SK-N-SH (cell line): ENCODE measurements around the gene PUS1. TPM values are rescaled to one million over a fixed set of nuclear protein-coding genes. Genes with fewer than 3 reads are reported as not detected.

Experiments
- CTCF ChIA-PET: fragments of 300-600, 350-600 bp; formaldehyde crosslinking; extraction: SDS; loops from one replicate; lab custom pipeline; 2021; lab: Yijun Ruan, JAX
- POLR2A ChIA-PET: fragments of 350-600 bp; sonication (Branson Sonifier 250); formaldehyde crosslinking; extraction: SDS; loops from one replicate; lab custom pipeline; 2020; ENCODE audit warnings: antibody characterized with exemption, inconsistent platforms; lab: Yijun Ruan, JAX
- DNase-seq: peaks from one replicate; pipeline ENCODE4 v3.0.0; 2012
- H2AFZ ChIP-seq: fragments of 200-600 bp; sonication (generic); 2 replicates; pipeline ENCODE4 v1.8.1; 2016; ENCODE audit warnings: antibody characterized with exemption, mild to moderate bottlenecking, low read depth
- H3F3A ChIP-seq: fragments of 200-600 bp; sonication (generic); replicated peaks from 2 replicates; pipeline ENCODE3; 2016; ENCODE audit warnings: antibody characterized with exemption, mild to moderate bottlenecking; ENCODE audit not compliant: insufficient read depth
- H3K27ac ChIP-seq, 2 experiments: fragments of 200-500 bp in 1 of 2; fragments of 200-600 bp in 1 of 2; sonication (Bioruptor generic) in 1 of 2; sonication (generic), shearing (Covaris generic) in 1 of 2; 2 replicates each; pipeline versions ENCODE4 v1.5.1 to v1.6.1; 2014 to 2016; ENCODE audit warnings: low read depth in 2 of 2, inconsistent platforms in 1 of 2, low read length in 1 of 2, mild to moderate bottlenecking in 1 of 2, mixed read lengths in 1 of 2
- H3K27me3 ChIP-seq: fragments of 200-600 bp; sonication (generic), shearing (Covaris generic); 2 replicates; pipeline ENCODE4 v1.6.1; 2016; ENCODE audit warnings: mixed run types; ENCODE audit not compliant: insufficient read depth
- H3K36me3 ChIP-seq, 2 experiments: fragments of 200-500 bp in 1 of 2; fragments of 200-600 bp in 1 of 2; sonication (Bioruptor generic) in 1 of 2; sonication (generic) in 1 of 2; replicated peaks in 1 of 2; 2 replicates each; pipeline versions ENCODE3 to v1.5.1; 2014 to 2016; ENCODE audit warnings: low read length in 1 of 2, mild to moderate bottlenecking in 1 of 2; ENCODE audit not compliant: insufficient read depth in 2 of 2, control insufficient read depth in 1 of 2
- H3K4me1 ChIP-seq, 2 experiments: fragments of 200-500 bp in 1 of 2; fragments of 200-600 bp in 1 of 2; sonication (Bioruptor generic) in 1 of 2; sonication (generic), shearing (Covaris generic) in 1 of 2; 2 replicates each; pipeline versions ENCODE4 v1.5.1 to v1.6.1; 2014 to 2016; ENCODE audit warnings: low read depth in 1 of 2, low read length in 1 of 2, mixed run types in 1 of 2; ENCODE audit not compliant: insufficient read depth in 2 of 2, control insufficient read depth in 1 of 2
- H3K4me2 ChIP-seq: fragments of 200-600 bp; sonication (generic), shearing (Covaris generic); 2 replicates; pipeline ENCODE4 v1.6.1; 2017; ENCODE audit warnings: mixed run types
- H3K4me3 ChIP-seq, 2 experiments: fragments of 200-500 bp in 1 of 2; fragments of 200-600 bp in 1 of 2; sonication (Bioruptor generic) in 1 of 2; sonication (generic), shearing (Covaris generic) in 1 of 2; 2 replicates each; pipeline versions ENCODE4 v1.5.1 to v1.8.1; 2014 to 2016; ENCODE audit warnings: low read depth in 2 of 2, inconsistent platforms in 1 of 2, low read length in 1 of 2, mild to moderate bottlenecking in 1 of 2, mixed read lengths in 1 of 2, moderate library complexity in 1 of 2
- H3K79me2 ChIP-seq: fragments of 200-600 bp; sonication (generic); 2 replicates; pipeline ENCODE4 v1.8.1; 2017; ENCODE audit warnings: mild to moderate bottlenecking; ENCODE audit not compliant: insufficient read depth
- H3K9ac ChIP-seq: fragments of 200-600 bp; sonication (generic); 2 replicates; pipeline ENCODE4 v1.6.1; 2017; ENCODE audit warnings: mixed run types
- H3K9me2 ChIP-seq: fragments of 200-600 bp; sonication (generic); 2 replicates; pipeline ENCODE4 v1.6.1; 2017; ENCODE audit warnings: mixed run types
- H3K9me3 ChIP-seq: fragments of 200-600 bp; sonication (generic); 2 replicates; pipeline ENCODE4 v1.6.1; 2017; ENCODE audit warnings: mixed run types, mild to moderate bottlenecking, moderate library complexity
- H4K20me1 ChIP-seq: fragments of 200-600 bp; sonication (generic); 2 replicates; pipeline ENCODE4 v1.6.1; 2017; ENCODE audit warnings: mild to moderate bottlenecking, mixed run types; ENCODE audit not compliant: insufficient read depth
- EP300 ChIP-seq, 2 experiments: IDR thresholded peaks; 2 replicates each; pipeline versions ENCODE4 v1.4.0 to v1.6.1; 2012; ENCODE audit warnings: borderline replicate concordance in 1 of 2, low read depth in 1 of 2, low read length in 1 of 2
- EZH2phosphoT487 ChIP-seq: fragments of 200-600 bp; sonication (generic); IDR thresholded peaks from 2 replicates; pipeline ENCODE4 v1.6.1; 2017; ENCODE audit warnings: low read depth, mixed run types, mild to moderate bottlenecking, antibody characterized with exemption, moderate library complexity, borderline replicate concordance
- FOXJ3 ChIP-seq: sonication (generic); formaldehyde crosslinking; IDR thresholded peaks from 2 replicates; pipeline ENCODE4 v1.5.1; 2020; ENCODE audit warnings: mild to moderate bottlenecking, missing genetic modification reagents
- FOXM1 ChIP-seq: IDR thresholded peaks from 2 replicates; pipeline ENCODE4 v1.4.0; 2012; ENCODE audit warnings: low read depth, mild to moderate bottlenecking
- GABPA ChIP-seq: IDR thresholded peaks from 2 replicates; pipeline ENCODE4 v1.4.0; 2012; ENCODE audit warnings: low read depth, mild to moderate bottlenecking
- NFIC ChIP-seq: IDR thresholded peaks from 2 replicates; pipeline ENCODE4 v1.4.0; 2012; ENCODE audit warnings: borderline replicate concordance
- RAD21 ChIP-seq: IDR thresholded peaks from 2 replicates; pipeline ENCODE4 v1.6.1; 2012; ENCODE audit warnings: mild to moderate bottlenecking, low read length
- SMC3 ChIP-seq: IDR thresholded peaks from 2 replicates; pipeline ENCODE4 v1.6.1; 2012; ENCODE audit warnings: low read depth, low read length, improper control_type of control experiment
- TAF1 ChIP-seq: IDR thresholded peaks from 2 replicates; pipeline ENCODE4 v1.6.1; 2012; ENCODE audit warnings: low read depth, mild to moderate bottlenecking, low read length, moderate library complexity, borderline replicate concordance
- YY1 ChIP-seq: IDR thresholded peaks from 2 replicates; pipeline ENCODE4 v1.4.0; 2012; ENCODE audit warnings: low read depth, mild to moderate bottlenecking
- WGBS: methylation state at CpG from one replicate; pipeline ENCODE4 v1.1.6; 2017; ENCODE audit warnings: low lambda C conversion rate; 5-methylcytosine and 5-hydroxymethylcytosine counted together
- polyA plus RNA-seq, 3 experiments: library from polyadenylated mRNA; depleted of rRNA; stranded (reverse); fragments of >200 nt; gene quantifications; 2 replicates each; pipeline ENCODE4 v1.2.3, GENCODE V29; 2012
- TF ChIP-seq, protein P1 (sequence below): fragments of 200-600 bp; sonication (generic); IDR thresholded peaks from 2 replicates; pipeline ENCODE4 v1.6.1; 2017; ENCODE audit warnings: antibody characterized with exemption, mild to moderate bottlenecking, moderate library complexity
- TF ChIP-seq, protein P2 (sequence below): IDR thresholded peaks from 2 replicates; pipeline ENCODE4 v1.4.0; 2012; ENCODE audit warnings: low read depth, borderline replicate concordance
- TF ChIP-seq, protein P3 (sequence below): IDR thresholded peaks from 2 replicates; pipeline ENCODE4 v1.4.0; 2012; ENCODE audit warnings: low read depth, borderline replicate concordance
- TF ChIP-seq, protein P4 (sequence below): IDR thresholded peaks from 2 replicates; pipeline ENCODE4 v1.4.0; 2012; ENCODE audit warnings: low read depth
- TF ChIP-seq, protein P5 (sequence below): fragments of 150-350 bp; IDR thresholded peaks from 2 replicates; pipeline ENCODE4 v1.6.1; 2016; ENCODE audit warnings: mild to moderate bottlenecking, low read depth, low read length

PUS1 gene
- polyA plus RNA-seq, 1 of the 3 experiments (the other 2 are of a cell fraction), result 53.1 TPM

DNA sequence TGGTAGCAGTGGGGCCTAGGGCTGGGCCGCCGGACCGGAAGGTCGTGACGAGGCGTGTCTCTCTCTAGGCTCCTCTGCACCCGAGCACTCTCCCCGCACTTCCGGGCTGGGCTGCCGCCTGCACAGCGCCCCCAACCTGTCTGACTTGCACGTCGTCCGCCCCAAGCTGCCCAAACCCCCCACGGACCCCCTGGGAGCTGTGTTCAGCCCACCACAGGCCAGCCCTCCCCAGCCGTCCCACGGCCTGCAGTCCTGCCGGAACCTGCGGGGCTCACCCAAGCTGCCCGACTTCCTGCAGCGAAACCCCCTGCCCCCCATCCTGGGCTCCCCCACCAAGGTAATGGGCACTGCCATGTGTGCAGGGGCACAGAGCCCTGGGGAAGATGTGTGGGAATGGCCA, 13.3 kb upstream of the PUS1 start (continued):
- TF ChIP-seq, protein P1, sequence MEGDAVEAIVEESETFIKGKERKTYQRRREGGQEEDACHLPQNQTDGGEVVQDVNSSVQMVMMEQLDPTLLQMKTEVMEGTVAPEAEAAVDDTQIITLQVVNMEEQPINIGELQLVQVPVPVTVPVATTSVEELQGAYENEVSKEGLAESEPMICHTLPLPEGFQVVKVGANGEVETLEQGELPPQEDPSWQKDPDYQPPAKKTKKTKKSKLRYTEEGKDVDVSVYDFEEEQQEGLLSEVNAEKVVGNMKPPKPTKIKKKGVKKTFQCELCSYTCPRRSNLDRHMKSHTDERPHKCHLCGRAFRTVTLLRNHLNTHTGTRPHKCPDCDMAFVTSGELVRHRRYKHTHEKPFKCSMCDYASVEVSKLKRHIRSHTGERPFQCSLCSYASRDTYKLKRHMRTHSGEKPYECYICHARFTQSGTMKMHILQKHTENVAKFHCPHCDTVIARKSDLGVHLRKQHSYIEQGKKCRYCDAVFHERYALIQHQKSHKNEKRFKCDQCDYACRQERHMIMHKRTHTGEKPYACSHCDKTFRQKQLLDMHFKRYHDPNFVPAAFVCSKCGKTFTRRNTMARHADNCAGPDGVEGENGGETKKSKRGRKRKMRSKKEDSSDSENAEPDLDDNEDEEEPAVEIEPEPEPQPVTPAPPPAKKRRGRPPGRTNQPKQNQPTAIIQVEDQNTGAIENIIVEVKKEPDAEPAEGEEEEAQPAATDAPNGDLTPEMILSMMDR, result no peak

DNA sequence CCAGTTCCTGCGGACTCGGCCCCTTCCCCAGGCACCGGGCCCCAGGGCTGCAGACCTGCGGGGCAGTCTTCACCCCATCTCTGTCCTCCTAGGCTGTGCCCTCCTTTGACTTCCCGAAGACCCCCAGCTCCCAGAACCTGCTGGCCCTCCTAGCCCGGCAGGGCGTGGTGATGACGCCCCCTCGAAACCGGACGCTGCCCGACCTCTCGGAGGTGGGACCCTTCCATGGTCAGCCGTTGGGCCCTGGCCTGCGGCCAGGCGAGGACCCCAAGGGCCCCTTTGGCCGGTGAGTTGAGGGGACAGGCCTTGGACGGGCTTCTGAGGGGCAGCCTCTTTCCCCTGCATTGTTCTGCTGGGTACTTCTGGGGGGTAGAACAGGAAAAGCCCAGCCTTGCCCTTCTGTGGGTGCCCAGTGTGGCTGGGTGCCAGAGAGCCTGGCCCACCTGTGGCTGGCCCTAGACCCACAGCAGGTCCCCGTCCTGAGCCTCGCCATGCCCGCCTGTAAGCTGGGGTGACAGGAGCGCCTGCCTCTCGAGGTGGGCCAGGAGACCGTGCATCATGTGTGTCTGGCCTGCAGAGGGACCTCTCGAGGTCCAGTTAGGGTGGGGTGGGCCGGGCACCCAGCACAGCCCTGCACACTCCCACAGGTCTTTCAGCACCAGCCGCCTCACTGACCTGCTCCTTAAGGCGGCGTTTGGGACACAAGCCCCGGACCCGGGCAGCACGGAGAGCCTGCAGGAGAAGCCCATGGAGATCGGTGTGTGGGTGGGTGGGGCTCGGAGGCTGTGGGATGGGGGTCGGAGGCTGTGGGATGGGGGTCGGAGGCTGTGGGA, 12.6 kb upstream of the PUS1 start:
- no peak overlapping the region for H3K4me3 ChIP-seq
- no peak for DNase-seq
- no peaks in the 10 kb centered on the region for H4K20me1 ChIP-seq
- H3F3A ChIP-seq, result no peaks in the 10 kb centered on the region
- no peak overlapping the region for H3K4me2 ChIP-seq
- H3K79me2 ChIP-seq, result 0 out of 2 replicates have a peak, but pooled peaks cover 4% of the 10 kb centered on the region
- TF ChIP-seq FOXM1, result no peak
- TF ChIP-seq EP300 (IDR thresholded peaks at IDR 0.05; ENCODE audit: borderline replicate concordance in 1 of 2, low read depth in 1 of 2, low read length in 1 of 2), result no peak
- TF ChIP-seq, protein P2, sequence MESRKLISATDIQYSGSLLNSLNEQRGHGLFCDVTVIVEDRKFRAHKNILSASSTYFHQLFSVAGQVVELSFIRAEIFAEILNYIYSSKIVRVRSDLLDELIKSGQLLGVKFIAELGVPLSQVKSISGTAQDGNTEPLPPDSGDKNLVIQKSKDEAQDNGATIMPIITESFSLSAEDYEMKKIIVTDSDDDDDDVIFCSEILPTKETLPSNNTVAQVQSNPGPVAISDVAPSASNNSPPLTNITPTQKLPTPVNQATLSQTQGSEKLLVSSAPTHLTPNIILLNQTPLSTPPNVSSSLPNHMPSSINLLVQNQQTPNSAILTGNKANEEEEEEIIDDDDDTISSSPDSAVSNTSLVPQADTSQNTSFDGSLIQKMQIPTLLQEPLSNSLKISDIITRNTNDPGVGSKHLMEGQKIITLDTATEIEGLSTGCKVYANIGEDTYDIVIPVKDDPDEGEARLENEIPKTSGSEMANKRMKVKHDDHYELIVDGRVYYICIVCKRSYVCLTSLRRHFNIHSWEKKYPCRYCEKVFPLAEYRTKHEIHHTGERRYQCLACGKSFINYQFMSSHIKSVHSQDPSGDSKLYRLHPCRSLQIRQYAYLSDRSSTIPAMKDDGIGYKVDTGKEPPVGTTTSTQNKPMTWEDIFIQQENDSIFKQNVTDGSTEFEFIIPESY, result no peak
- TF ChIP-seq RAD21, result no peak
- no peak for TF ChIP-seq TAF1
- TF ChIP-seq SMC3, result no peak
- TF ChIP-seq NFIC, result no peak
- TF ChIP-seq, protein P3, sequence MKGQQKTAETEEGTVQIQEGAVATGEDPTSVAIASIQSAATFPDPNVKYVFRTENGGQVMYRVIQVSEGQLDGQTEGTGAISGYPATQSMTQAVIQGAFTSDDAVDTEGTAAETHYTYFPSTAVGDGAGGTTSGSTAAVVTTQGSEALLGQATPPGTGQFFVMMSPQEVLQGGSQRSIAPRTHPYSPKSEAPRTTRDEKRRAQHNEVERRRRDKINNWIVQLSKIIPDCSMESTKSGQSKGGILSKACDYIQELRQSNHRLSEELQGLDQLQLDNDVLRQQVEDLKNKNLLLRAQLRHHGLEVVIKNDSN, result no peak
- TF ChIP-seq GABPA, result no peak
- TF ChIP-seq, protein P4, sequence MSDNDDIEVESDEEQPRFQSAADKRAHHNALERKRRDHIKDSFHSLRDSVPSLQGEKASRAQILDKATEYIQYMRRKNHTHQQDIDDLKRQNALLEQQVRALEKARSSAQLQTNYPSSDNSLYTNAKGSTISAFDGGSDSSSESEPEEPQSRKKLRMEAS, result no peak
- TF ChIP-seq, protein P5, sequence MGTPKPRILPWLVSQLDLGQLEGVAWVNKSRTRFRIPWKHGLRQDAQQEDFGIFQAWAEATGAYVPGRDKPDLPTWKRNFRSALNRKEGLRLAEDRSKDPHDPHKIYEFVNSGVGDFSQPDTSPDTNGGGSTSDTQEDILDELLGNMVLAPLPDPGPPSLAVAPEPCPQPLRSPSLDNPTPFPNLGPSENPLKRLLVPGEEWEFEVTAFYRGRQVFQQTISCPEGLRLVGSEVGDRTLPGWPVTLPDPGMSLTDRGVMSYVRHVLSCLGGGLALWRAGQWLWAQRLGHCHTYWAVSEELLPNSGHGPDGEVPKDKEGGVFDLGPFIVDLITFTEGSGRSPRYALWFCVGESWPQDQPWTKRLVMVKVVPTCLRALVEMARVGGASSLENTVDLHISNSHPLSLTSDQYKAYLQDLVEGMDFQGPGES, result no peak
- TF ChIP-seq FOXJ3 (CRISPR knock-in tag), result no peak
- TF ChIP-seq EZH2phosphoT487, result no peak
- TF ChIP-seq YY1, result no peak
- H2AFZ ChIP-seq, result no peak overlapping the region
- WGBS, result 85% methylated on average over 19 of the region's 36 CpGs
- H3K9me2 ChIP-seq, result no peaks in the 10 kb centered on the region
- no peaks in the 10 kb centered on the region for H3K9me3 ChIP-seq
- ChIA-PET CTCF (interaction anchor here (1.0 to 3.2 kb wide), 2 partner anchors 10 to 80 kb away, joined by 3 to 11 read pairs; no protein-coding TSS in a partner anchor), POLR2A (no interaction called here)
- peaks cover 4 to 59% of the 10 kb centered on the region in 2 experiments for H3K36me3 ChIP-seq
- H3K27ac ChIP-seq, result no peak overlapping the region
- peaks cover 9 to 20% of the 10 kb centered on the region in 2 experiments; a peak in 2 of 4 replicates for H3K4me1 ChIP-seq
- H3K27me3 ChIP-seq, result no peaks in the 10 kb centered on the region
- H3K9ac ChIP-seq, result no peak overlapping the region
